Upper lobe of left lung (tissue), 6 donors: ENCODE data around the gene RDH8. TPM values are rescaled to one million over a fixed set of nuclear protein-coding genes. Genes with fewer than 3 reads are reported as not detected.

ENCODE experiments used
- ATAC-seq, 2 donors: fragments of 200-7000 bp; cut with Tn5 transposase; one replicate each; pipeline ENCODE4 v1.9.1; 2022; ENCODE audit warnings: mild to moderate bottlenecking in 2 of 2, moderate library complexity in 2 of 2; ENCODE audit not compliant: low FRiP score in 2 of 2
- DNase-seq, 2 donors: peaks; one replicate each; pipeline ENCODE4 v3.0.0-alpha.2; 2019 to 2020
- H3K27ac ChIP-seq, 4 donors: fragments of 200-600 bp; sonication (generic); one replicate each; pipeline ENCODE4 v1.5.1; 2016 to 2019
- H3K27me3 ChIP-seq, 4 donors: fragments of 200-600 bp; sonication (generic); one replicate each; pipeline ENCODE4 v1.5.1; 2017 to 2019
- H3K36me3 ChIP-seq, 4 donors: fragments of 200-600 bp; sonication (generic); one replicate each; pipeline ENCODE4 v1.5.1; 2016 to 2019
- H3K4me1 ChIP-seq, 4 donors: fragments of 200-600 bp; sonication (generic); one replicate each; pipeline ENCODE4 v1.5.1; 2018 to 2019
- H3K4me3 ChIP-seq, 4 donors: fragments of 200-600 bp; sonication (generic); one replicate each; pipeline ENCODE4 v1.5.1; 2017 to 2019; ENCODE audit warnings: mild to moderate bottlenecking in 2 of 4, moderate library complexity in 1 of 4
- H3K9me3 ChIP-seq, 4 donors: fragments of 200-600 bp; sonication (generic); one replicate each; pipeline ENCODE4 v1.5.1; 2018 to 2019
- CTCF ChIP-seq, 6 experiments: fragments of 450-650 bp in 4 of 6; fragments of 200-600 bp in 2 of 6; sonication (generic) in 2 of 6; IDR thresholded peaks; one replicate each; pipeline ENCODE4 v1.5.1; 2016 to 2019; ENCODE audit warnings: antibody characterized with exemption in 6 of 6
- EP300 ChIP-seq, 4 donors: sonication (generic); formaldehyde crosslinking; IDR thresholded peaks; one replicate each; pipeline ENCODE4 v1.5.1; 2017; ENCODE audit warnings: antibody characterized with exemption in 4 of 4, control low read depth in 2 of 4
- POLR2A ChIP-seq, 4 donors: fragments of 450-650 bp; IDR thresholded peaks; one replicate each; pipeline ENCODE4 v1.5.1; 2016 to 2017; ENCODE audit warnings: antibody characterized with exemption in 4 of 4, mild to moderate bottlenecking in 2 of 4
- POLR2AphosphoS5 ChIP-seq, 2 donors: sonication (generic); formaldehyde crosslinking; IDR thresholded peaks; one replicate each; pipeline ENCODE4 v1.5.1; 2017; ENCODE audit warnings: antibody characterized with exemption in 2 of 2
- WGBS, 2 donors: methylation state at CpG; one replicate each; pipeline ENCODE4 v1.1.5; 2017 to 2018; 5-methylcytosine and 5-hydroxymethylcytosine counted together
- total RNA-seq, 6 donors: library from RNA; depleted of rRNA in 4 of 6; stranded (reverse); fragments of >200 nt in 4 of 6; gene quantifications; one replicate each; pipeline versions ENCODE4 v1.1.0 to v1.2.1, GENCODE V29; 2016 to 2021
- donor health status: DM: no; HTN: no; CAD: no; lungs with moderate emphysema.
- donor health status: DM: no; HTN: yes; CAD: no; lungs with severe emphysema.

Gene RDH8
- not detected for total RNA-seq

DNA sequence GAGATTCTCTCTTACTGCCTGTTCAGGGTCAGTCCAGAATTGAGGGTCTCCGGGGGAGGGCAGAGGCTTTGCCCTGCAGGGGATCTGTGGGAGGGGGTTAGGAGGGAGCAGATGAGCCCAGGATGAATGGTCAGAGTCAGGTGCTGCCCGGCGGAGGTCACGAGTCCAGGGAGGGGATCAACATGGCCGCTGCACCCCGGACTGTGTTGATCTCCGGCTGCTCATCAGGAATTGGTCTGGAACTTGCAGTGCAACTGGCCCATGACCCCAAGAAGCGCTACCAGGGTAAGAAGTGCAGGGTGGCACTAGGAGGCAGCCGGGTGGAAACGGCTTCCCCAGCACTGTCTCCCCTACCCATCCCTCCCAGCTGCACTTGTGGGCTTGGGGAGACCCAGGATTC, at the start of gene RDH8:
Gene RDH8, plus strand, starts transcription at position 168 of the 400 bp plus-strand sequence. Its CDS starts 15 bp downstream, at position 183.
- Histone ChIP-seq H3K27me3 (peaks cover 0 to 20% (median 6%) of the 10 kb centered on the region in 4 donors), H3K27ac (no peak within 1 kb of the TSS), H3K9me3 (no peaks in the 10 kb centered on the region), H3K4me1 (peaks cover 7 to 23% (median 10%) of the 10 kb centered on the region in 4 donors), H3K4me3 (no peak within 1 kb of the TSS), H3K36me3 (no peaks in the 10 kb centered on the region)
- ATAC-seq: no peak
- no peak for DNase-seq
- TF ChIP-seq POLR2A (IDR thresholded peaks at IDR 0.05): no peak
- TF ChIP-seq EP300 (IDR thresholded peaks at IDR 0.05): no peak
- 67 to 68% methylated on average over 4 to 10 of the region's 10 CpGs for WGBS, 2 donors

- DNase-seq (no peak), ATAC-seq (no peak)
- H3K36me3 ChIP-seq: no peaks in the 10 kb centered on the region
- peaks cover 0 to 3% (median 0%) of the 10 kb centered on the region in 4 donors for H3K27me3 ChIP-seq
- no peak for TF ChIP-seq POLR2A (IDR thresholded peaks at IDR 0.05)
- TF ChIP-seq EP300 (IDR thresholded peaks at IDR 0.05): no peak
- TF ChIP-seq CTCF (IDR thresholded peaks at IDR 0.05): no peak
- no peak for TF ChIP-seq POLR2AphosphoS5 (IDR thresholded peaks at IDR 0.05)
- no peak overlapping the region for H3K27ac ChIP-seq
- 47 to 73% methylated on average over 5 to 12 of the region's 14 CpGs for WGBS, 2 donors
- H3K9me3 ChIP-seq: no peaks in the 10 kb centered on the region
- H3K4me1 ChIP-seq: peaks cover 0 to 5% (median 0%) of the 10 kb centered on the region in 4 donors
- no peak overlapping the region for H3K4me3 ChIP-seq
Observed at GRCh38 chr19:9966024-9966423, 47.3 kb upstream of the RDH8 start.

DNA sequence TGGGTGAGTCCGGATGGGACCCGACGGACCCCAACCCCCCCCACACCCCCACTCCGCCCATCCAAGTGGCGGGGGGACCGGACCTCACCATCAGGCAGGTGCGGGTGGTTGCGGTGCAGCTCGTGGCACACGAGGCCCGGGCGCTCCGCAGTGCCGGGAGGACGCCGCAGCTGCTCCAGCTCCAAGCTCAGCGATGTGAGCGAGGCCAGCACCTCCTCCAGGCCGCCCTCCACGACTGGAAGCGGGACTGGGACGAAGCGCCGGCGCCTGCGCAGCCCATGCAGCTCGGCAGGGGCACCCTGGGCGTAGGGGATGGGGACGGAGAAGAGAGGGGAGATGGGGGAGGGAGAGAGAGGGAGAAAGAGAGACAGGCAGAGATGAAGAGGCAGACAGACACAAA, 46.8 kb upstream of the RDH8 start:
- Histone ChIP-seq H3K4me1 (peaks cover 0 to 5% (median 0%) of the 10 kb centered on the region in 4 donors), H3K27me3 (peaks cover 0 to 3% (median 0%) of the 10 kb centered on the region in 4 donors), H3K9me3 (no peaks in the 10 kb centered on the region), H3K36me3 (no peaks in the 10 kb centered on the region), H3K4me3 (no peak overlapping the region), H3K27ac (no peak overlapping the region)
- DNase-seq (peak in 1 of 2 donors; percentile 80), ATAC-seq (no peak)
- 15 to 19% methylated on average over 13 of the region's 29 CpGs for WGBS, 2 donors
- no peak for TF ChIP-seq EP300 (IDR thresholded peaks at IDR 0.05)
- no peak for TF ChIP-seq CTCF (IDR thresholded peaks at IDR 0.05)
- no peak for TF ChIP-seq POLR2A (IDR thresholded peaks at IDR 0.05)
- no peak for TF ChIP-seq POLR2AphosphoS5 (IDR thresholded peaks at IDR 0.05)

DNA sequence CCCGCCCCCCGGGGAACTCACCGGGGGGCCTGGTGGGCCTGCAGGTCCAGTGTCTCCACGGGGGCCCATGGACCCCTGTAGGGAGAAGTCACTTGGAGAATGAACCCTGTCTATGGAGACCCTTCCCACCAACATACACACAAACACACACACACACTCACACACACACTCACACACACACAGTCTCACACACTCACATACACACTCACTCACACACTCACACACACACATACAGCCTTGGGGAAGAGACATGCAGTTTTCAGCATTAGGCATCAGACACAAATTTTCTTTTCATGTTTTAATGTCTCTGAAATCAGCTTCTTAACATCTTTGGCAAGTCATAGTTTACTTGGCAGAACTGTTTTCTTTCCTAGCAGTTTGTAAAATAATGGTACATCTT, 46.0 kb upstream of the RDH8 start:
- WGBS, 2 donors: 73 to 78% methylated on average over 2 to 4 of the region's 4 CpGs
- TF ChIP-seq CTCF (IDR thresholded peaks at IDR 0.05) (no peak), POLR2AphosphoS5 (IDR thresholded peaks at IDR 0.05) (no peak), POLR2A (IDR thresholded peaks at IDR 0.05) (no peak), EP300 (IDR thresholded peaks at IDR 0.05) (no peak)
- no peak overlapping the region for H3K27ac ChIP-seq
- H3K36me3 ChIP-seq: no peaks in the 10 kb centered on the region
- peaks cover 0 to 3% (median 0%) of the 10 kb centered on the region in 4 donors for H3K27me3 ChIP-seq
- ATAC-seq (no peak), DNase-seq (no peak)
- H3K4me1 ChIP-seq: peaks cover 0 to 5% (median 0%) of the 10 kb centered on the region in 4 donors
- no peaks in the 10 kb centered on the region for H3K9me3 ChIP-seq
- H3K4me3 ChIP-seq: no peak overlapping the region

DNA sequence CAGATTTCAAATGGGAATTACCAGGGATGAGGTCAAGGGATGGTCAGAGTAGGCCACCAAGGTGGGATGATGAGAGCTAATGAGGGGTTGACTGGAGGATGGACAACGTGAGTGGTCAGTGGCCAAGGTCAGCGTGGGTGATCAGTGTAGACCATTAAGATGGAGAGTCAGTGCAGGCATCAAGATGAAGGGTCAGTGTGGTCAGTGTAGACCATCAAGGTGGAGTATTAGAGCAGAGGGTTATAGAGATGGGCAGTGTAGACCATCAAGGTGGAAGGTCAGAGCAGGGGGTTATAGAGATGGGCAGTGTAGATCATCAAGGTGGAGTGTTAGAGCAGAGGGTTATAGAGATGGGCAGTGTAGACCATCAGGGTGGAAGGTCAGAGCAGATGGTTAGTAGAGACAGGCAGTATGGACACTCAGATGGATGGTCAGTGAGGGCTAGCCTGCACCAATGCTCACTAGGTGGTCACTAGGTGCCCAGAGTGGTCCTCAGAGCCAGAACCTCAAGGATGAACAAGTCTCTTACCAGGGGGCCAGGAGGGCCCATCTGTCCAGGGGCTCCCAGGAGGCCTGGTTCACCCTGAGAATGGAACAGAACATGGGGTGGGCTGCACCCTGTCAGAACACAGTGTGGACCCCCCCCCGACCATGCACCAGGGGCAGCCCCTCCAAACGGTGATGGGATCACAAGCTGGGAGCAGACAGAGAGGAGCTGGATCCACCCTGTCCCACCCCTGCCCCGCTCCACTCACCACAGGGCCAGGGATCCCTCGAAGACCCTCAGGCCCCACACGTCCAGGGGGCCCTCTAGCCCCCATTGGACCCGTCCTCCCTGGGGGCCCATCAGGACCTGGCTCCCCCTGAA, 44.2 kb upstream of the RDH8 start:
- no peaks in the 10 kb centered on the region for H3K36me3 ChIP-seq
- DNase-seq: no peak
- 66 to 69% methylated on average over 4 to 7 of the region's 8 CpGs for WGBS, 2 donors
- no peaks in the 10 kb centered on the region for H3K9me3 ChIP-seq
- H3K4me1 ChIP-seq: peaks cover 0 to 5% (median 0%) of the 10 kb centered on the region in 4 donors
- H3K27ac ChIP-seq: no peak overlapping the region
- TF ChIP-seq POLR2AphosphoS5 (IDR thresholded peaks at IDR 0.05): no peak
- TF ChIP-seq POLR2A (IDR thresholded peaks at IDR 0.05): no peak
- no peak for TF ChIP-seq EP300 (IDR thresholded peaks at IDR 0.05)
- TF ChIP-seq CTCF (IDR thresholded peaks at IDR 0.05): no peak
- H3K4me3 ChIP-seq: no peak overlapping the region
- H3K27me3 ChIP-seq: peaks cover 0 to 3% (median 0%) of the 10 kb centered on the region in 4 donors
- peak in 1 of 2 donors; percentile 11 for ATAC-seq
